Omental fat pad (tissue), 4 donors: Measurements from ENCODE around the gene PCNT. TPM values are rescaled to one million over a fixed set of nuclear protein-coding genes. Genes with fewer than 3 reads are reported as not detected.
"Not testable (repeated sequence)": the region's sequence is repeated elsewhere in the genome, so short reads cannot be mapped to it uniquely, and the experiment has no call there.

Experiments
- ATAC-seq: fragments of 150-250 bp; one replicate; pipeline ENCODE4 v1.9.1; 2016; ENCODE audit warnings: mild to moderate bottlenecking, moderate library complexity; ENCODE audit not compliant: low FRiP score
- DNase-seq: peaks from one replicate; pipeline ENCODE4 v3.0.0-alpha.2; 2019; ENCODE audit warnings: low spot score
- total RNA-seq, 4 donors: library from RNA; depleted of rRNA; stranded (reverse); fragments of >200 nt; gene quantifications; one replicate each; pipeline ENCODE4 v1.1.0, GENCODE V29; 2016
- TF ChIP-seq, protein P1 (sequence below), 3 donors: fragments of 450-650 bp; IDR thresholded peaks; one replicate each; pipeline ENCODE4 v1.5.1; 2016 to 2017; ENCODE audit warnings: antibody characterized with exemption in 3 of 3, mild to moderate bottlenecking in 3 of 3, moderate library complexity in 2 of 3

PCNT gene
- total RNA-seq, 4 donors from 2014 or later, result 23.0 to 51.7 (median 24.4) TPM

DNA sequence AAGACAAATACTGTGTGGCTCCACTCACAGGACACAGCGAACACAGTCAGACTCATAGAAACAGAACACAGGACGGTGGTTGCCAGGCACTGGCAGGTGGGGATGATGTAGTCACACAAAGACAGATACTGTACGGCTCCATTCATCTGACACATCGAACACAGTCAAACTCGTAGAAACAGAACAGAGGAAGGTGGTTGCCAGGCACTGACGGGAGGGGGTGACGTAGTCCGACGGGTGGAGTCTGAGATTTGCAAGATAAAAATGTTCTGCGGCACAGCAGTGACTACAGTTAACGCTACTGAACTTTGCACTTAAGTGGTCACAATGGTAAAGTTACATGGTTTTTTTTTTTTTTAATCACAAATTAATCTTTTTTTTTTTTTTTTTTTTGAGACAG is 19.0 kb upstream of the PCNT start:
- ATAC-seq, result no peak
- TF ChIP-seq, protein P1, sequence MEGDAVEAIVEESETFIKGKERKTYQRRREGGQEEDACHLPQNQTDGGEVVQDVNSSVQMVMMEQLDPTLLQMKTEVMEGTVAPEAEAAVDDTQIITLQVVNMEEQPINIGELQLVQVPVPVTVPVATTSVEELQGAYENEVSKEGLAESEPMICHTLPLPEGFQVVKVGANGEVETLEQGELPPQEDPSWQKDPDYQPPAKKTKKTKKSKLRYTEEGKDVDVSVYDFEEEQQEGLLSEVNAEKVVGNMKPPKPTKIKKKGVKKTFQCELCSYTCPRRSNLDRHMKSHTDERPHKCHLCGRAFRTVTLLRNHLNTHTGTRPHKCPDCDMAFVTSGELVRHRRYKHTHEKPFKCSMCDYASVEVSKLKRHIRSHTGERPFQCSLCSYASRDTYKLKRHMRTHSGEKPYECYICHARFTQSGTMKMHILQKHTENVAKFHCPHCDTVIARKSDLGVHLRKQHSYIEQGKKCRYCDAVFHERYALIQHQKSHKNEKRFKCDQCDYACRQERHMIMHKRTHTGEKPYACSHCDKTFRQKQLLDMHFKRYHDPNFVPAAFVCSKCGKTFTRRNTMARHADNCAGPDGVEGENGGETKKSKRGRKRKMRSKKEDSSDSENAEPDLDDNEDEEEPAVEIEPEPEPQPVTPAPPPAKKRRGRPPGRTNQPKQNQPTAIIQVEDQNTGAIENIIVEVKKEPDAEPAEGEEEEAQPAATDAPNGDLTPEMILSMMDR (IDR thresholded peaks at IDR 0.05), result no peak
- DNase-seq, result no peak

DNA sequence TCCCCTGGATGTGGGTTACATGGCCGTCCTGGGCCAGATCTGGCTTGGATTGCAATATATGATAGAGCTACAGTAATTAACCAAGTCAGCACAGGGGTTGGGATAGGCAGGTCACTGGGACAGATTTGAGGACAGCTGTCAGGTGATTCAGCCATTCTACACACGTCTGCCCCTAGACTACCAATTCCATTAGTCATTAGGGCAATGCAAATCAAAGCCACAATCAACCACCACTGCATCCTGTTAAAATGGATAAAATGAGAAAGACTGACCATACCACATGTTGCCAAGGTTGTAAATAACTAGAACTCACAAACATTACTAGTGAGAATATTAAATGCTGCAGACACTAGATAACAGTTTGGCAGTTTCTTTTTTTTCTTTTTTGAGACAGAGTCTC is 16.3 kb upstream of the PCNT start:
- no peak for ATAC-seq
- TF ChIP-seq, protein P1 (IDR thresholded peaks at IDR 0.05), result no peak
- DNase-seq, result no peak

DNA sequence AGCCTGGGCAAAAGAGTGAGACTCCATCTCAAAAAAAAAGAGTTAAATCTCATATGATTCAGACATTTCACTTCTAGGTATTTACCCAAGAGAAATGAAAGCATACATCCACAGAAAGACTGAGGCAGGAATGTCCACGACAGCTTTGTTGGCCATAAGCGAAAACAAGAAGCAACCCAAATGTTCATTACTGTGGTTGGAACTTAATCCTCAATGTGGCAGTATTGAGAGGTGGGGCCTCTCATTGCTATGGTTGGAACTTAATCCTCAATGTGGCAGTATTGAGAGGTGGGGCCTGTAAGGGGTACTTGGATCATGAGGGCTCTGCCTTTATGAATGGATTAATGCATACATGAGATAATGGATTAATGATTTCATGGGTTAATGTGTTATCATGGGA is 15.5 kb upstream of the PCNT start:
- ATAC-seq (no peak), DNase-seq (no peak)
- TF ChIP-seq, protein P1 (IDR thresholded peaks at IDR 0.05), result no peak

DNA sequence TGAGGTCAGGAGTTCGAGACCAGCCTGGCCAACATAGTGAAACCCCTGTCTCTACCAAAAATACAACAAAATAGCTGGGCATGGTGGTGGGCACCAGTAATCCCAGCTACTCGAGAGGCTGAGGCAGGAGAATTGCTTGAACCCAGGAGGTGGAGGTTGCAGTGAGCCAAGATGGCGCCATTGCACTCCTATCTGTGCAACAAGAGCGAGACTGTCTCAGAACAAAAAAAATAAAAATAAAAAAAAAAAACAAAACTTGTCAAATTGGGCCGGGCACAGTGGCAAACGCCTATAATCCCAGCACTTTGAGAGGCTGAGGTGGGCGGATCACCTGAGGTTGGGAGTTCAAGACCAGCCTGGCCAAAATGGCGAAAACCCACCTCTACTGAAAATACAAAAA is 13.7 kb upstream of the PCNT start:
- not testable (repeated sequence) for DNase-seq, ATAC-seq

DNA sequence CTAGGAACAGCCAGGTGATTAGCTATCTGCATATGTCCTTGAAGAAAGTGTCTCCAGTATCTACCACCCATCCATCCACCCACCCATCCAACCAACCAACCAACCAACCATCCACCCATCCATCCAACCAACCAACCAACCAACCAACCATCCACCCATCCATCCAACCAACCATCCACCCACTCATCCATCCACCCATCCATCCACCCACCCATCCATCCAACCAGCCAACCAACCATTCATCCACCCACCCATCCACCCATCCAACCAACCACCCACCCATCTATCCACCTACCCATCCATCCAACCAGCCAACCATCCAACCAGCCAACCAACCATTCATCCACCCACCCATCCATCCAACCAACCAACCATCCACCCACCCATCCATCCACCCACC is 12.4 kb upstream of the PCNT start:
- ATAC-seq (no peak), DNase-seq (no peak)
- TF ChIP-seq, protein P1 (IDR thresholded peaks at IDR 0.05), result no peak

DNA sequence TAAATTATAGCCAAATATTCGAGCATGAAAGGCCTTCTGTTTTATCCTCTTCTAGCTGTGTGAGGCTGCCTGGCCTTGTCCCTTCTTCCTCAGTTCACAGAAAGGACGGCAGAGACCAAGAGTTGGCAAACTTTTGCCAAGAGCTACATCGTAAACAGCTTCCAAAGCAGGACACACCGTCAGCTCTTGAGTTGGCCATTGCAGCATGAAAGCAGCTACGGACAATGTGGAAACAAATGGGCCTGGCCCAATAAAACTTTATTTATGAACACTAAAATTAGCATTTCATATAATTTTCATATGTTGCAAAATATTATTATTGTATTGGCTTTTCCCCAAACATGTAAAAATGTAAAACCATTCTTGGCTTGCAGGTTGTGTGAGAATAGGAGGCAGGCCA is 11.0 kb upstream of the PCNT start:
- no peak for DNase-seq
- TF ChIP-seq, protein P1 (IDR thresholded peaks at IDR 0.05), result no peak
- ATAC-seq, result no peak

DNA sequence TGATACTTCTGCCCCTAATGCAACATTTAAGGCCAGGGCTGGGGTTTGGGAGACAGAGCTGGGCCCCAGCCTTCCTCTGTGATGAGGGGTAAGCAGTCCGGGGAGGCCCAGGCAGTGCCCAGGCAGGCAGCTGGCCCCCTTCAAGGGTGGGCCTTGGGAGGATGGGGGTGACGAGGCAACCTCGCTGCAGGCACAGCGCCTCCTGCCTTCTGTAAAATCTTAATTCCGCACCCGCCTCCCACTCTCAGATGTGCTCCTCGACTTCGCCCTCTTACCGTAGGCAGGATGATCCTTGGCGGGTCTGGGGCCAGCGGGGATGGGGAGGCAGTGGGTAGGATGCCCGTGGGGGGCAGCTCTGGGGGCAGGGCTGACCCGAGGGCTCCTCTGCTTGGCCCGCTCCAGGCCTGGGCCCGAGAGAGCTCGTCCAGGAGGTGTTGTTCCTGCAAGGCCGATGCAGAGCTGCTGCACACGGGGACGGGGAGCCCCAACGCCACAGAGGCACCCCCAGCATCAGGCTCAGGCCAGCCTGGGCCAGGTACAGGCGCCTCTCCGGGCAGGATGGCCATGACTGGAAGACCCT is 9.4 kb upstream of the PCNT start:
- ATAC-seq, result no peak
- no peak for DNase-seq
- TF ChIP-seq, protein P1 (IDR thresholded peaks at IDR 0.05), result no peak
